ENCODE data around the gene C22orf31. TPM values are rescaled to one million over a fixed set of nuclear protein-coding genes. Genes with fewer than 3 reads are reported as not detected.

Gene C22orf31
- total RNA-seq, 2 donors from 2014 or later: not detected

DNA sequence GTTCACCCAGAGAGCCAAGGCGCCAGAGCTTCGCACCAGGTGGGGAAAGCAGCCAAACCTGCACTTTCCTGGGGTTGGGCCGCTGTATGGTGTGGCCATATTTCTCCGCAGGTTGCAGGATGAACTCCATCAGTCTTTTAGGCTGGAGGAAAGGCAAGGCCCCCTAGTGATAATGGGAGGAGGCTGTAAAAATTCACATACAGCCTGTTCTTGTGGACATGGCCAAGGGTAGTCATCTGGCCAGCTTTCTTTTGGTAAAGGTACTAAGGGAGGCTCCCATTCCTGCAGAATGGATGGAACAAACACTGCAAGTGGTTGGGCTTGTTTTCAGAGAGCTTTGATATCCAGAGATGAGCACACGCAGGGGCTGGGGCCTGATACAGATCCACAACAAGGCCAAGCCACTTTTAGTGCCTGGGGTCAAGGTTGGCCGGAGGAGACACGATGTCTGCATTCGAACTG lies 29.6 kb downstream of the C22orf31 start:
- WGBS, 2 experiments (ENCODE audit: insufficient coverage in 1 of 2, insufficient read length in 1 of 2): 87% methylated on average over 8 of the region's 8 CpGs
- H3K36me3 Mint-ChIP-seq (ENCODE audit: low read depth): peaks cover 3% of the 10 kb centered on the region
- H3K9me3 Mint-ChIP-seq: no peaks in the 10 kb centered on the region
- Histone ChIP-seq H3K4me3 (ENCODE audit: low read length) (no peak overlapping the region), H3K36me3 (ENCODE audit: control insufficient read depth, insufficient read depth, low read length) (no peaks in the 10 kb centered on the region), H3K9ac (ENCODE audit: extremely low read depth, low read length, poor library complexity, severe bottlenecking) (no peak overlapping the region), H3K27me3 (ENCODE audit: control insufficient read depth, insufficient read depth, low read length, poor library complexity, severe bottlenecking) (no peaks in the 10 kb centered on the region), H3K27ac (ENCODE audit: low read depth, low read length) (peak overlapping the region; percentile 89), H3K9me3 (ENCODE audit: control insufficient read depth, low read length) (no peaks in the 10 kb centered on the region), H3K4me1 (ENCODE audit: control insufficient read depth, insufficient read depth, low read length) (peaks cover 19% of the 10 kb centered on the region)
- TF ChIP-seq, protein P1, sequence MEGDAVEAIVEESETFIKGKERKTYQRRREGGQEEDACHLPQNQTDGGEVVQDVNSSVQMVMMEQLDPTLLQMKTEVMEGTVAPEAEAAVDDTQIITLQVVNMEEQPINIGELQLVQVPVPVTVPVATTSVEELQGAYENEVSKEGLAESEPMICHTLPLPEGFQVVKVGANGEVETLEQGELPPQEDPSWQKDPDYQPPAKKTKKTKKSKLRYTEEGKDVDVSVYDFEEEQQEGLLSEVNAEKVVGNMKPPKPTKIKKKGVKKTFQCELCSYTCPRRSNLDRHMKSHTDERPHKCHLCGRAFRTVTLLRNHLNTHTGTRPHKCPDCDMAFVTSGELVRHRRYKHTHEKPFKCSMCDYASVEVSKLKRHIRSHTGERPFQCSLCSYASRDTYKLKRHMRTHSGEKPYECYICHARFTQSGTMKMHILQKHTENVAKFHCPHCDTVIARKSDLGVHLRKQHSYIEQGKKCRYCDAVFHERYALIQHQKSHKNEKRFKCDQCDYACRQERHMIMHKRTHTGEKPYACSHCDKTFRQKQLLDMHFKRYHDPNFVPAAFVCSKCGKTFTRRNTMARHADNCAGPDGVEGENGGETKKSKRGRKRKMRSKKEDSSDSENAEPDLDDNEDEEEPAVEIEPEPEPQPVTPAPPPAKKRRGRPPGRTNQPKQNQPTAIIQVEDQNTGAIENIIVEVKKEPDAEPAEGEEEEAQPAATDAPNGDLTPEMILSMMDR (conservative IDR thresholded peaks at IDR 0.05): peak; percentile 27
- peak overlapping the region; percentile 98 for H3K27ac Mint-ChIP-seq
- peak; percentile 69 for DNase-seq
- H3K27me3 Mint-ChIP-seq (ENCODE audit: insufficient read depth): no peaks in the 10 kb centered on the region
- H3K4me3 Mint-ChIP-seq: no peak overlapping the region
- peaks cover 32% of the 10 kb centered on the region for H3K4me1 Mint-ChIP-seq

DNA sequence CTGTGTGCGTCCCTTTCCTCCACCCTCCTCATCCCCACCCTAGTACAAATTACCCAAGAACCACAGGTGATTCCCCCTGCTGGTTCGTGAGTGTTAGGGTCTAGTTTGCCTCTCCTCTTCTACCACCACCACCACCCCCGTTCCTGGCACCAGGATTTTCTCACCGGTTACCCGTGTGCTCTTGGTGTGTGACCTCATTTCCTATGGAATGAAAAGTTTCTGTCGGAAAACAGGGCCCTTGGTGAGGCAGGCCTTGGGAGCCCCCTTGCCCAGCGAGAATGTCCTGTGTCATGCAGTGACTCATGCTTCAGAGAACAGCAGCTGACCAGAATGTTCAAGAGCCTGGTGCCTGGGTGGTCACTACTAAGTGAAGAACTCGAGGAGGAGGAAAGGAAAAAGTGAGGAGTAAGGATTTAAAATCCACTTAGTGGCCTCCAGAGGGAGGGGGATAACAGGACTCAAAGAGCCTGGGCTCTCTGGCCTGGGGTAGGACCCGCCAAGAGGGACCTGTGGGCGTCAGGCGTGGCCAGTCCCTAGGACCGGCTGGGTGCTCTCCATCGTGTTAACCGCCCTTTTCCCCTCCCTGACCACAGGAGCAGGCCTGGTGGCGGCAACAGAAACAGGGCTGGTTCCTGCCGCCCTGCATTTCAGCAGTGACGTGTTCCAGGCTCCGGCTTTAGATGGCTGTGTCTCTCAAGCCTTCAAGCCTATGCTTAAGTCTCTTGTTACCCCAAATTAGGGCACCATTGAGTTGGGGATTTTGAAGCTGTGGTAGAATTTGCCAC lies 30.2 kb downstream of the C22orf31 start:
- Histone ChIP-seq H3K9ac (ENCODE audit: extremely low read depth, low read length, poor library complexity, severe bottlenecking) (peak overlapping the region; percentile 13), H3K27ac (ENCODE audit: low read depth, low read length) (peak overlapping the region; percentile 89), H3K9me3 (ENCODE audit: control insufficient read depth, low read length) (no peaks in the 10 kb centered on the region), H3K27me3 (ENCODE audit: control insufficient read depth, insufficient read depth, low read length, poor library complexity, severe bottlenecking) (no peaks in the 10 kb centered on the region), H3K4me3 (ENCODE audit: low read length) (peak overlapping the region; percentile 77), H3K4me1 (ENCODE audit: control insufficient read depth, insufficient read depth, low read length) (peaks cover 19% of the 10 kb centered on the region), H3K36me3 (ENCODE audit: control insufficient read depth, insufficient read depth, low read length) (no peaks in the 10 kb centered on the region)
- no peaks in the 10 kb centered on the region for H3K27me3 Mint-ChIP-seq (ENCODE audit: insufficient read depth)
- peak; percentile 89 for DNase-seq
- H3K27ac Mint-ChIP-seq: peak overlapping the region; percentile 98
- TF ChIP-seq, protein P1 (conservative IDR thresholded peaks at IDR 0.05): peak; percentile 64
- H3K36me3 Mint-ChIP-seq (ENCODE audit: low read depth): peaks cover 9% of the 10 kb centered on the region
- peak overlapping the region; percentile 66 for H3K4me3 Mint-ChIP-seq
- H3K9me3 Mint-ChIP-seq: no peaks in the 10 kb centered on the region
- peaks cover 32% of the 10 kb centered on the region for H3K4me1 Mint-ChIP-seq
- WGBS, 2 experiments (ENCODE audit: insufficient coverage in 1 of 2, insufficient read length in 1 of 2): 50 to 62% methylated on average over 14 to 18 of the region's 18 CpGs

DNA sequence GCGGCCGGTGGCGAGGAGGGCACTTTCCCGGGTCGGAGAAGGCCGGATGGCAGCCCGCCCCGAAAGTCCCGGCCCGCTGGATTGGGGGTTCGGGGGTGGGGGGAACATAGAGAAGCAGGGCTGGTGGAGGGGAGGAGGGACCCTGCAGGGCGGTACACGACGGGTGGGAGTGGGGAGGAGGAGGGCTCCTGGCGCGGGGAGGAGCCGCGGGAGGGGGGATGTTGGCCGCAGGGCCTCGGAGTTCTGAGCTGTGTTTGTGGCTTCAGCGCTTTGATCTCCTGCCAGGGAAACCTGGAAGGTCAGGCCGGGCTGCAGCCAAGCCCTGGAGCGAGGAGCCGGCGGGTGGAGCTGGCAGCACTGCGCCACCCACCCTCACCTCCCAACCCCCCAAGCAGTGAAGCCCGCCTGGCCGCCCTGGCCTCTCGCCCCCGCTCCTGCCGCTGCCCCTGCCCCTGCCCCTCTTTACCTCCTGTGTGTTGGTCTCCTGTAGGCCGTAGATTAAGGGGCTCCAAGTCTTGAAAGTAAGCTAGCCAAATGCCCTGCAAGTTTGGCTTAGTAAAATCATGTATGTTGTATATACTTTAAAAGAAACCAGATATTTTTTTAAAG lies 30.9 kb downstream of the C22orf31 start:
- no peaks in the 10 kb centered on the region for H3K27me3 Mint-ChIP-seq (ENCODE audit: insufficient read depth)
- DNase-seq: peak; percentile 93
- H3K9ac ChIP-seq (ENCODE audit: extremely low read depth, low read length, poor library complexity, severe bottlenecking): peak overlapping the region; percentile 13
- peaks cover 32% of the 10 kb centered on the region for H3K4me1 Mint-ChIP-seq
- H3K9me3 Mint-ChIP-seq: no peaks in the 10 kb centered on the region
- no peaks in the 10 kb centered on the region for H3K27me3 ChIP-seq (ENCODE audit: control insufficient read depth, insufficient read depth, low read length, poor library complexity, severe bottlenecking)
- TF ChIP-seq, protein P1 (conservative IDR thresholded peaks at IDR 0.05): no peak
- WGBS, 2 experiments (ENCODE audit: insufficient coverage in 1 of 2, insufficient read length in 1 of 2): 2% methylated on average over 32 of the region's 32 CpGs; no CpG with 5 or more reads in 1 of the 2 experiments
- H3K36me3 Mint-ChIP-seq (ENCODE audit: low read depth): peaks cover 9% of the 10 kb centered on the region
- no peaks in the 10 kb centered on the region for H3K9me3 ChIP-seq (ENCODE audit: control insufficient read depth, low read length)
- H3K36me3 ChIP-seq (ENCODE audit: control insufficient read depth, insufficient read depth, low read length): no peaks in the 10 kb centered on the region
- peak overlapping the region; percentile 77 for H3K4me3 ChIP-seq (ENCODE audit: low read length)
- H3K27ac ChIP-seq (ENCODE audit: low read depth, low read length): peak overlapping the region; percentile 89
- peak overlapping the region; percentile 98 for H3K27ac Mint-ChIP-seq
- H3K4me1 ChIP-seq (ENCODE audit: control insufficient read depth, insufficient read depth, low read length): peaks cover 19% of the 10 kb centered on the region
- H3K4me3 Mint-ChIP-seq: peak overlapping the region; percentile 66
